Neuron (in vitro differentiated cells): Measurements from ENCODE around the gene FOXA2.

Experiments
- H2AFZ ChIP-seq: one replicate; pipeline ENCODE4 v1.6.1; 2013; ENCODE audit warnings: low read depth, mild to moderate bottlenecking, inconsistent platforms, low read length, moderate library complexity
- H3K27me3 ChIP-seq: one replicate; pipeline ENCODE4 v1.6.1; 2013; ENCODE audit warnings: low read length; ENCODE audit not compliant: insufficient read depth
- H3K36me3 ChIP-seq: one replicate; pipeline ENCODE4 v1.6.1; 2013; ENCODE audit warnings: low read length; ENCODE audit not compliant: insufficient read depth
- H3K4me1 ChIP-seq: one replicate; pipeline ENCODE4 v1.6.1; 2013; ENCODE audit warnings: low read length; ENCODE audit not compliant: insufficient read depth
- H3K4me3 ChIP-seq: 2 replicates; pipeline ENCODE4 v1.5.1; 2013; ENCODE audit warnings: mild to moderate bottlenecking, low read length, moderate library complexity
- H3K9me3 ChIP-seq: one replicate; pipeline ENCODE4 v1.6.1; 2013; ENCODE audit warnings: low read length

Gene FOXA2

GRCh38 chr20:22584522-22584921, at the start of gene FOXA2:
Gene FOXA2 (minus strand): TSS chr20:22584572. CDS start chr20:22584278, 294 bp downstream.
- Histone ChIP-seq H3K36me3 (no peaks in the 10 kb centered on the region), H3K4me3 (no peak within 1 kb of the TSS), H2AFZ (no peak within 1 kb of the TSS), H3K4me1 (no peaks in the 10 kb centered on the region), H3K9me3 (peaks cover 5% of the 10 kb centered on the region), H3K27me3 (peaks cover 84% of the 10 kb centered on the region)

- H3K36me3 ChIP-seq, result no peaks in the 10 kb centered on the region
- no peaks in the 10 kb centered on the region for H3K4me1 ChIP-seq
- H3K27me3 ChIP-seq, result no peaks in the 10 kb centered on the region
- no peaks in the 10 kb centered on the region for H3K9me3 ChIP-seq
- no peak overlapping the region for H3K4me3 ChIP-seq
- H2AFZ ChIP-seq, result no peak overlapping the region
Observed at GRCh38 chr20:22630701-22631100, 46.3 kb upstream of the FOXA2 start.

GRCh38 chr20:22629927-22630326, 45.6 kb upstream of the FOXA2 start:
- Histone ChIP-seq H3K36me3 (no peaks in the 10 kb centered on the region), H3K9me3 (no peaks in the 10 kb centered on the region), H3K4me3 (no peak overlapping the region), H3K4me1 (no peaks in the 10 kb centered on the region), H2AFZ (no peak overlapping the region), H3K27me3 (no peaks in the 10 kb centered on the region)

- Histone ChIP-seq H3K9me3 (no peaks in the 10 kb centered on the region), H3K4me1 (no peaks in the 10 kb centered on the region)
Observed at GRCh38 chr20:22629447-22629846, 45.1 kb upstream of the FOXA2 start.

GRCh38 chr20:22626496-22626895, 42.1 kb upstream of the FOXA2 start:
- Histone ChIP-seq H2AFZ (no peak overlapping the region), H3K4me3 (no peak overlapping the region), H3K36me3 (no peaks in the 10 kb centered on the region), H3K4me1 (no peaks in the 10 kb centered on the region), H3K9me3 (no peaks in the 10 kb centered on the region), H3K27me3 (no peaks in the 10 kb centered on the region)

More at GRCh38 chr20:22629447-22629846, 45.1 kb upstream of the FOXA2 start:
- H3K27me3 ChIP-seq, result no peaks in the 10 kb centered on the region
- no peak overlapping the region for H3K4me3 ChIP-seq
- no peaks in the 10 kb centered on the region for H3K36me3 ChIP-seq
- H2AFZ ChIP-seq, result no peak overlapping the region

GRCh38 chr20:22623211-22623610, 38.8 kb upstream of the FOXA2 start:
- Histone ChIP-seq H3K4me3 (no peak overlapping the region), H2AFZ (no peak overlapping the region), H3K4me1 (peaks cover 6% of the 10 kb centered on the region), H3K27me3 (no peaks in the 10 kb centered on the region), H3K9me3 (no peaks in the 10 kb centered on the region), H3K36me3 (no peaks in the 10 kb centered on the region)

- peaks cover 6% of the 10 kb centered on the region for H3K4me1 ChIP-seq
- H3K27me3 ChIP-seq, result no peaks in the 10 kb centered on the region
- H3K9me3 ChIP-seq, result no peaks in the 10 kb centered on the region
- H3K36me3 ChIP-seq, result no peaks in the 10 kb centered on the region
- H2AFZ ChIP-seq, result no peak overlapping the region
- H3K4me3 ChIP-seq, result no peak overlapping the region
Observed at GRCh38 chr20:22620342-22620741, 36.0 kb upstream of the FOXA2 start.

- H3K9me3 ChIP-seq, result no peaks in the 10 kb centered on the region
Observed at GRCh38 chr20:22619806-22620205, 35.4 kb upstream of the FOXA2 start.

GRCh38 chr20:22619272-22619671, 34.9 kb upstream of the FOXA2 start:
- H2AFZ ChIP-seq, result no peak overlapping the region
- peaks cover 6% of the 10 kb centered on the region for H3K4me1 ChIP-seq
- no peaks in the 10 kb centered on the region for H3K36me3 ChIP-seq
- H3K4me3 ChIP-seq, result no peak overlapping the region
- no peaks in the 10 kb centered on the region for H3K9me3 ChIP-seq
- no peaks in the 10 kb centered on the region for H3K27me3 ChIP-seq

More at GRCh38 chr20:22619806-22620205, 35.4 kb upstream of the FOXA2 start:
- peaks cover 6% of the 10 kb centered on the region for H3K4me1 ChIP-seq
- no peaks in the 10 kb centered on the region for H3K36me3 ChIP-seq
- no peaks in the 10 kb centered on the region for H3K27me3 ChIP-seq
- H3K4me3 ChIP-seq, result no peak overlapping the region
- no peak overlapping the region for H2AFZ ChIP-seq

GRCh38 chr20:22617160-22617559, 32.8 kb upstream of the FOXA2 start:
- no peak overlapping the region for H3K4me3 ChIP-seq
- H3K9me3 ChIP-seq, result no peaks in the 10 kb centered on the region
- no peaks in the 10 kb centered on the region for H3K27me3 ChIP-seq
- H2AFZ ChIP-seq, result no peak overlapping the region
- H3K36me3 ChIP-seq, result no peaks in the 10 kb centered on the region
- H3K4me1 ChIP-seq, result peaks cover 6% of the 10 kb centered on the region

- Histone ChIP-seq H2AFZ (no peak overlapping the region), H3K9me3 (no peaks in the 10 kb centered on the region), H3K4me1 (peaks cover 6% of the 10 kb centered on the region), H3K27me3 (no peaks in the 10 kb centered on the region), H3K4me3 (no peak overlapping the region), H3K36me3 (no peaks in the 10 kb centered on the region)
Observed at GRCh38 chr20:22616551-22616950, 32.2 kb upstream of the FOXA2 start.

- Histone ChIP-seq H3K4me1 (peaks cover 6% of the 10 kb centered on the region), H3K27me3 (no peaks in the 10 kb centered on the region), H3K9me3 (no peaks in the 10 kb centered on the region), H3K4me3 (no peak overlapping the region), H2AFZ (no peak overlapping the region), H3K36me3 (no peaks in the 10 kb centered on the region)
Observed at GRCh38 chr20:22615425-22615824, 31.1 kb upstream of the FOXA2 start.

GRCh38 chr20:22611636-22612035, 27.3 kb upstream of the FOXA2 start:
- no peak overlapping the region for H3K4me3 ChIP-seq
- no peaks in the 10 kb centered on the region for H3K27me3 ChIP-seq
- H2AFZ ChIP-seq, result no peak overlapping the region
- no peaks in the 10 kb centered on the region for H3K9me3 ChIP-seq
- no peaks in the 10 kb centered on the region for H3K4me1 ChIP-seq
- H3K36me3 ChIP-seq, result no peaks in the 10 kb centered on the region

- no peak overlapping the region for H3K4me3 ChIP-seq
- no peaks in the 10 kb centered on the region for H3K9me3 ChIP-seq
- no peaks in the 10 kb centered on the region for H3K4me1 ChIP-seq
Observed at GRCh38 chr20:22607695-22608094, 23.3 kb upstream of the FOXA2 start.

More at GRCh38 chr20:22607695-22608094, 23.3 kb upstream of the FOXA2 start:
- Histone ChIP-seq H2AFZ (no peak overlapping the region), H3K36me3 (no peaks in the 10 kb centered on the region), H3K27me3 (no peaks in the 10 kb centered on the region)
